ENCODE data around the gene PRPSAP1.

PRPSAP1 gene

GRCh38 chr17:76264755-76265623, 88.7 kb downstream of the PRPSAP1 start, which contains the start of gene UBALD2:
TSS of gene UBALD2 (plus strand) at chr17:76265348. CDS start at chr17:76265506, 158 bp downstream.
- DNase-seq (ENCODE audit: low read depth), result peak; percentile 100
- peak within 1 kb of the TSS; percentile 85 for H3K4me3 ChIP-seq (ENCODE audit: low read depth, low read length)
- TF ChIP-seq, protein P1, sequence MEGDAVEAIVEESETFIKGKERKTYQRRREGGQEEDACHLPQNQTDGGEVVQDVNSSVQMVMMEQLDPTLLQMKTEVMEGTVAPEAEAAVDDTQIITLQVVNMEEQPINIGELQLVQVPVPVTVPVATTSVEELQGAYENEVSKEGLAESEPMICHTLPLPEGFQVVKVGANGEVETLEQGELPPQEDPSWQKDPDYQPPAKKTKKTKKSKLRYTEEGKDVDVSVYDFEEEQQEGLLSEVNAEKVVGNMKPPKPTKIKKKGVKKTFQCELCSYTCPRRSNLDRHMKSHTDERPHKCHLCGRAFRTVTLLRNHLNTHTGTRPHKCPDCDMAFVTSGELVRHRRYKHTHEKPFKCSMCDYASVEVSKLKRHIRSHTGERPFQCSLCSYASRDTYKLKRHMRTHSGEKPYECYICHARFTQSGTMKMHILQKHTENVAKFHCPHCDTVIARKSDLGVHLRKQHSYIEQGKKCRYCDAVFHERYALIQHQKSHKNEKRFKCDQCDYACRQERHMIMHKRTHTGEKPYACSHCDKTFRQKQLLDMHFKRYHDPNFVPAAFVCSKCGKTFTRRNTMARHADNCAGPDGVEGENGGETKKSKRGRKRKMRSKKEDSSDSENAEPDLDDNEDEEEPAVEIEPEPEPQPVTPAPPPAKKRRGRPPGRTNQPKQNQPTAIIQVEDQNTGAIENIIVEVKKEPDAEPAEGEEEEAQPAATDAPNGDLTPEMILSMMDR (conservative IDR thresholded peaks at IDR 0.05; ENCODE audit: low read depth, low read length), result no peak

DNA sequence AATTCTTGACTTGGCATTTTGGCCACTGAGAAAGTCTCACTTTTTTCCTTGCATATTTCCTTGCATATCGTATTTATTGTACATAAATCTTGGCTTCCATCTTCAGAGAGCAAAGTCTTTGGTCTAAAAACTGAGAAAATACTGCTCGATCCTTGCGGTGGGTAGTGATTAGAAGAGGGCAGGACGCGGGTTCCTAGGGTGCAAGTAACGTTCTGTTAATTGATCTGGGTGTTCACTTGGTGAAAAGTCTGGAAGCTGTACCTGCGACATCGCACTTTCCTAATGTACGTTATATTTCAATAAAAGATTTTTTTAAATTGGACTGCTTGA, 89.3 kb downstream of the PRPSAP1 start:
- no peak for DNase-seq (ENCODE audit: low read depth)
- TF ChIP-seq, protein P1 (conservative IDR thresholded peaks at IDR 0.05; ENCODE audit: low read depth, low read length), result no peak
- H3K4me3 ChIP-seq (ENCODE audit: low read depth, low read length), result no peak overlapping the region

DNA sequence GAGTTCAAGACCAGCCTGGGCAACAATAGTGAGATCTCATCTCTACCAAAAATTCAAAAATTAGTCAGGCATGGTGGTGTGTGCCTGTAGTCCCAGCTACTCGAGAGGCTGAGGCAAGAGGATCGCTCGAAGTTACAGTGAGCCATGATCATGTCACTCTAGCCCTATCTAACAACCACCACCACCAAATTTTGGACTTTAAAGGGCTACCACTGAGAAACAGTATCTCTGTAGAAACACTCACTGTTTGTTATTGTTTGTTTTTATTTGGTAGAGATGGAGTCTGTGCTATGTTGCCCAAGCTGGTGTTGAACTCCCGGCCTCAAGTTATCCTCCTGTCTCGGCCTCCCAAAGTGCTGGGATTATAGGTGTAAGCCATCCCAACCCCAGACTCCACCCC, 89.8 kb downstream of the PRPSAP1 start:
- TF ChIP-seq, protein P1 (conservative IDR thresholded peaks at IDR 0.05; ENCODE audit: low read depth, low read length), result no peak
- no peak overlapping the region for H3K4me3 ChIP-seq (ENCODE audit: low read depth, low read length)
- DNase-seq (ENCODE audit: low read depth), result no peak

GRCh38 chr17:76262732-76263344, 90.9 kb downstream of the PRPSAP1 start:
- no peak for DNase-seq (ENCODE audit: low read depth)
- no peak overlapping the region for H3K4me3 ChIP-seq (ENCODE audit: low read depth, low read length)

GRCh38 chr17:76261421-76262215, 92.1 kb downstream of the PRPSAP1 start:
- DNase-seq (ENCODE audit: low read depth), result no peak
- H3K4me3 ChIP-seq (ENCODE audit: low read depth, low read length), result no peak overlapping the region
- TF ChIP-seq, protein P1 (conservative IDR thresholded peaks at IDR 0.05; ENCODE audit: low read depth, low read length), result no peak

More at GRCh38 chr17:76262732-76263344, 90.9 kb downstream of the PRPSAP1 start:
- TF ChIP-seq, protein P1 (conservative IDR thresholded peaks at IDR 0.05; ENCODE audit: low read depth, low read length), result no peak

DNA sequence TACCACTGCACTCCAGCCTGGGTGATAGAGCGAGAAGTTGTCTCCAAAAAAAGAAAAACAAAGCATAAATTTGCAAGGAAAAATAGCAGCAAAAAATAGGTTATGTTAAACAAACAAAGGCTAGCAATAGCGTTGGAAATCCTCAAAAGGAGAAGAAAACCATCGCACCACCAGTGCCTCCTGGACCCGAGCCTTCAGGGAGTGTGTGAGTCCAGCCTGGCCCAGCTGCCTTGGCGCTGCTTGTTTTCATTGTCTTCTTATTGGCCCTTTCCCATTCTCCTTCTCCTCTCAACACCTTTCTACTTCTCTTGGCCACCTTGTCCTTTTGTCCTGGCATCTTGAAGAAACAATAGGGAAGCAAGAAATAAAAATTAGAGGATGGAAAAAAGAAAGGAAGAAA, 93.0 kb downstream of the PRPSAP1 start:
- DNase-seq (ENCODE audit: low read depth), result no peak
- no peak overlapping the region for H3K4me3 ChIP-seq (ENCODE audit: low read depth, low read length)
- TF ChIP-seq, protein P1 (conservative IDR thresholded peaks at IDR 0.05; ENCODE audit: low read depth, low read length), result no peak
